Endodermal cell (in vitro differentiated cells): Measurements from ENCODE around the gene CACNG7. TPM values are rescaled to one million over a fixed set of nuclear protein-coding genes. Genes with fewer than 3 reads are reported as not detected.

ENCODE experiments used
- DNase-seq: peaks from one replicate; pipeline ENCODE4 v3.0.0-alpha.2; 2017
- H3K27ac ChIP-seq: 2 replicates; pipeline ENCODE4 v1.5.1; 2013; ENCODE audit warnings: mild to moderate bottlenecking, low read depth, low read length, moderate library complexity
- H3K27me3 ChIP-seq: 2 replicates; pipeline ENCODE4 v1.6.1; 2013; ENCODE audit warnings: mild to moderate bottlenecking, low read length, moderate library complexity; ENCODE audit not compliant: insufficient read depth, control insufficient read depth, poor library complexity, severe bottlenecking
- H3K36me3 ChIP-seq: 2 replicates; pipeline ENCODE4 v1.7.0; 2013; ENCODE audit warnings: mild to moderate bottlenecking, low read length, moderate library complexity; ENCODE audit not compliant: control insufficient read depth, insufficient read depth
- H3K4me1 ChIP-seq: one replicate; pipeline ENCODE4 v1.7.0; 2013; ENCODE audit warnings: low read length; ENCODE audit not compliant: control insufficient read depth, insufficient read depth
- H3K4me3 ChIP-seq: 2 replicates; pipeline ENCODE4 v1.5.1; 2013; ENCODE audit warnings: mild to moderate bottlenecking, low read length, moderate library complexity
- H3K9ac ChIP-seq: 2 replicates; pipeline ENCODE4 v1.6.1; 2013; ENCODE audit warnings: mild to moderate bottlenecking, low read length, moderate library complexity; ENCODE audit not compliant: poor library complexity, severe bottlenecking; ENCODE audit errors: extremely low read depth
- H3K9me3 ChIP-seq: 2 replicates; pipeline ENCODE4 v1.6.1; 2013; ENCODE audit warnings: mild to moderate bottlenecking, low read length, moderate library complexity; ENCODE audit not compliant: control insufficient read depth
- H3K27ac Mint-ChIP-seq: 2 replicates; pipeline ENCODE4 v1.8.0; 2020; ENCODE audit warnings: mixed read lengths
- H3K27me3 Mint-ChIP-seq: 2 replicates; pipeline ENCODE4 v1.8.0; 2021; ENCODE audit warnings: mild to moderate bottlenecking, mixed read lengths; ENCODE audit not compliant: insufficient read depth
- H3K36me3 Mint-ChIP-seq: 2 replicates; pipeline ENCODE4 v1.8.0; 2020; ENCODE audit warnings: low read depth, mixed read lengths
- H3K4me1 Mint-ChIP-seq: 2 replicates; pipeline ENCODE4 v1.8.0; 2020; ENCODE audit warnings: mixed read lengths
- H3K4me3 Mint-ChIP-seq: 2 replicates; pipeline ENCODE4 v1.8.0; 2020; ENCODE audit warnings: mild to moderate bottlenecking, moderate library complexity, mixed read lengths
- H3K9me3 Mint-ChIP-seq: 2 replicates; pipeline ENCODE4 v1.8.0; 2020; ENCODE audit warnings: mild to moderate bottlenecking, mixed read lengths
- WGBS, 2 experiments: methylation state at CpG; one replicate each; pipeline versions ENCODE4 v1.1.5 to v1.1.7; 2013; ENCODE audit warnings: missing lambda C conversion rate in 2 of 2, mixed read lengths in 1 of 2; ENCODE audit not compliant: insufficient coverage in 1 of 2, insufficient read length in 1 of 2; 5-methylcytosine and 5-hydroxymethylcytosine counted together
- total RNA-seq, 2 donors: library from RNA; stranded (reverse); fragmentation: NEBNext Ultra II Directional in 1 of 2; extraction: Animal tissue kit (Norgen Biotek cat#: 25700) in 1 of 2; gene quantifications; 2 replicates in 1 of 2; 3 replicates in 1 of 2; pipeline ENCODE4 v1.2.1, GENCODE V29; 2021
- TF ChIP-seq, protein P1 (sequence below): fragments of 200-600 bp; sonication (generic); conservative IDR thresholded peaks from 2 replicates; pipeline ENCODE4 v1.5.0; 2021; ENCODE audit warnings: antibody characterized with exemption, mild to moderate bottlenecking

The CACNG7 gene
- total RNA-seq, 2 donors from 2014 or later, result 2.7 to 3.4 TPM

DNA sequence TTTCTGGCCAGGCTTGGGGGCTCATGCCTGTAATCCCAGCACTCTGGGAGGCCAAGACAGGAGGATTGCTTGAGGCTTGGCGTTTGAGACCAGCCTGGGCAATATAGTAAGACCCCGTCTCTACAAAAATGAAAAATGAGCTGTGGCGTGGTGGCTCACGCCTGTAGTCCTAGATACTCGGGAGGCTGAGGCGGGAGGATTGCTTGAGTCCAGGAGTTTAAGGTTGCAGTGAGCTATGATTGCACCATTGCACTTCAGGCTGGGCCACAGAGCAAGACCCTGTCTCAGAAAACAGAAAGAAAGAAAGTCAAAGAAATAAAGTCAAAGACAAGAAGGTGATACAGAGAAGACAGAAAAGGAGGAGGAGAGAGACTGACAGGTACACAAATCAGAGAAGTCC is 79.9 kb downstream of the CACNG7 start:
- Histone ChIP-seq H3K9me3 (no peaks in the 10 kb centered on the region), H3K9ac (no peak overlapping the region), H3K4me3 (no peak overlapping the region), H3K27me3 (peaks cover 32% of the 10 kb centered on the region), H3K4me1 (no peaks in the 10 kb centered on the region), H3K36me3 (no peaks in the 10 kb centered on the region), H3K27ac (no peak overlapping the region)
- no peak for DNase-seq
- no peak overlapping the region for H3K4me3 Mint-ChIP-seq
- TF ChIP-seq, protein P1, sequence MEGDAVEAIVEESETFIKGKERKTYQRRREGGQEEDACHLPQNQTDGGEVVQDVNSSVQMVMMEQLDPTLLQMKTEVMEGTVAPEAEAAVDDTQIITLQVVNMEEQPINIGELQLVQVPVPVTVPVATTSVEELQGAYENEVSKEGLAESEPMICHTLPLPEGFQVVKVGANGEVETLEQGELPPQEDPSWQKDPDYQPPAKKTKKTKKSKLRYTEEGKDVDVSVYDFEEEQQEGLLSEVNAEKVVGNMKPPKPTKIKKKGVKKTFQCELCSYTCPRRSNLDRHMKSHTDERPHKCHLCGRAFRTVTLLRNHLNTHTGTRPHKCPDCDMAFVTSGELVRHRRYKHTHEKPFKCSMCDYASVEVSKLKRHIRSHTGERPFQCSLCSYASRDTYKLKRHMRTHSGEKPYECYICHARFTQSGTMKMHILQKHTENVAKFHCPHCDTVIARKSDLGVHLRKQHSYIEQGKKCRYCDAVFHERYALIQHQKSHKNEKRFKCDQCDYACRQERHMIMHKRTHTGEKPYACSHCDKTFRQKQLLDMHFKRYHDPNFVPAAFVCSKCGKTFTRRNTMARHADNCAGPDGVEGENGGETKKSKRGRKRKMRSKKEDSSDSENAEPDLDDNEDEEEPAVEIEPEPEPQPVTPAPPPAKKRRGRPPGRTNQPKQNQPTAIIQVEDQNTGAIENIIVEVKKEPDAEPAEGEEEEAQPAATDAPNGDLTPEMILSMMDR, result no peak
- peaks cover 39% of the 10 kb centered on the region for H3K27me3 Mint-ChIP-seq
- no peaks in the 10 kb centered on the region for H3K4me1 Mint-ChIP-seq
- no peaks in the 10 kb centered on the region for H3K9me3 Mint-ChIP-seq
- H3K27ac Mint-ChIP-seq, result no peak overlapping the region
- WGBS, 2 experiments, result 92 to 95% methylated on average over 5 to 6 of the region's 6 CpGs
- H3K36me3 Mint-ChIP-seq, result no peaks in the 10 kb centered on the region

DNA sequence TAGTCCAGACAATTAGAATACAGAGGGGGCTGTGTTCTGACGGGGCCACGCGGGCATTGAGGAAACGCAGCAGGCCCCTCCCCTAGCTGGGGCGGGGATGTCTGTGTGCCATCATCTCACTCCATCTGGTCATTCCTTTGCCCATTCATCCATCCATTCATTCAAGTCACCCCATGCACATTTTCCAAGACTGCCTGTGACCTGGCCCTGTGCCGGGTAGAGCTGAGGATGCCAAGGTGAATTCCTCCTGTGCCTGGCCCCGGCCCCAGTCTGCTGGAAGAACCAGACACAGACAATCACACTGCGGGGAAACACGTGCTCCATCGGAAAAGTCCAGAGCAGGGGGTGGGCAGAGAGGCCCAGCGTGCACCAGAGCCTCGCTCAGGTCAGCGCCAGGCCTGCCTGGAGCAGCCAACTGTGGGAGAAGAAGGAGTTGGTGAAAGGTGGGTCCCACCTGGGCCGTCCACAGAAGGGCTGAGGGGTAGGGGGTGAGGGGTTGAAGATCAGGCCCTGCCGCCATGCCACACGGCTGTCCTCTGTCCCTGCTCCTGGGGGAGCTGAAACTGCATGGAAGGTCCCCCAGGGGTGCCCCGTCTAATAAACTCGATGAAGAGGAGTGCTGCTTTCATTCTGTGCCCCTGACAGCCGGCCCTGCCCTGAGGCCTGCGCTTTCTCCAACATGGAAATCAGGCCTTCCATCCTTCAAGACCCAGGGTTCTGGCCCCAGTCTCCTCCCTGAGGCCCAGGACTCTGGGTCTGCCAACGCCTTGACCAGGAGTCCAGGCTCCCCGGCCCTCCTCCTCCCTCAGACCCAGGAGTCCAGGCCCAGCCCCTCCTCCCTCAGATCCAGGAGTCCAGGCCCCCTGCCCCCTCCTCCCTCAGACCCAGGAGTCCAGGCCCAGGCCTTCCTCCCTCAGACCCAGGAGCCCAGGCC is 80.8 kb downstream of the CACNG7 start:
- Mint-ChIP-seq H3K4me3 (no peak overlapping the region), H3K27ac (no peak overlapping the region), H3K36me3 (no peaks in the 10 kb centered on the region), H3K4me1 (no peaks in the 10 kb centered on the region), H3K9me3 (no peaks in the 10 kb centered on the region), H3K27me3 (peaks cover 48% of the 10 kb centered on the region)
- no peak for DNase-seq
- H3K27me3 ChIP-seq, result peaks cover 33% of the 10 kb centered on the region
- peak overlapping the region; percentile 22 for H3K27ac ChIP-seq
- no peaks in the 10 kb centered on the region for H3K4me1 ChIP-seq
- H3K4me3 ChIP-seq, result no peak overlapping the region
- H3K36me3 ChIP-seq, result no peaks in the 10 kb centered on the region
- TF ChIP-seq, protein P1, result no peak
- no peaks in the 10 kb centered on the region for H3K9me3 ChIP-seq
- 73 to 83% methylated on average over 7 to 22 of the region's 22 CpGs for WGBS, 2 experiments
- H3K9ac ChIP-seq, result no peak overlapping the region

DNA sequence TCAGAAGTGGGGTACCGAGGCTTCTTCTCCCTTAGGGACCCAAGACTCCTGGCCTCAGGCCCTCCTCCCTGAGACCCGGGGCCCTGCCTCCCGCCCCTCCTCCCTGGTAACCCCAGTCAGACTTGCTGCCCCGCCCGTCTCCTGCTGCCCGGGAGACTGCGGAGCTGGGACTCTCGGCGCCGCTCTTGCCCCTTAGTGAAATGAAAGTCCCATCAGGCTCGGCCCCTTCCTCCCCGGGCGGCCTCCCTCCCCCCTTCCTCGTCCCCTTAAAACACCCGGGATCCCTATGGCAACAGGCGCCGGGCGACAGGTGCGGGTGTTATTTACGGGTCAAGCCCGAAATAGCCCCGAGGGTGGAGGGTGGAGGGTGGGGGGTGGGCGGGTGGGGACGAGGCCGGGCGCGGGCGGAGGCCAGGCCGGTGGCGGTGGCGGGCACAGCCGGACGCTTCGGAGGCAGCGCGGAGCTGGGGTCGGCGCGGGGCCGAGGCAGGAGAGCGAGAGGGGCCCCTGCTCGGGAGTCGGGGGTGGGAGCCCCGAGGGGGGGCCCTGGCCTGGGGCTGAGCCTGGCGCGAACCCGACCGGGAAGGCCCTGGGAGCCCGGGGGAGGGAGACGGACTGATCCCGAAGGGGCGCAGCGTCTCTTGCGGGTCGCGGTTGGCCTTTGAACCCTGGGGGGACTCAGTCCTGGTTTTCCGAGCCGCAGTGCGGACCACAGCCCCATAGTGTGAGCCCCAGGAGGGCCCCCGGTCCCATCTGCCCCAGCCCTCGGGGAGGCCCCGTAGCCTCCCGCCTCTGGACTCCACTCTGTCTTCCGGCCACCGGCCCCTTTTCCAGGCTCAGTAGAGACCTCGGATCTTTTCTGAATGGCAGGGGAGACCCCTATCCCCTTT is 82.4 kb downstream of the CACNG7 start, which contains the start of gene CACNG6:
Gene CACNG6, plus strand, starts transcription at position 414 of the 890 bp plus-strand sequence. CDS start 1,241 bp downstream, outside the sequence.
- 23 to 34% methylated on average over 17 to 61 of the region's 66 CpGs for WGBS, 2 experiments
- no peaks in the 10 kb centered on the region for H3K9me3 Mint-ChIP-seq
- no peak within 1 kb of the TSS for H3K27ac Mint-ChIP-seq
- Histone ChIP-seq H3K9me3 (no peaks in the 10 kb centered on the region), H3K9ac (no peak within 1 kb of the TSS), H3K27ac (no peak within 1 kb of the TSS), H3K4me3 (no peak within 1 kb of the TSS), H3K36me3 (no peaks in the 10 kb centered on the region), H3K4me1 (no peaks in the 10 kb centered on the region), H3K27me3 (peaks cover 49% of the 10 kb centered on the region)
- TF ChIP-seq, protein P1, result no peak
- H3K4me1 Mint-ChIP-seq, result no peaks in the 10 kb centered on the region
- no peaks in the 10 kb centered on the region for H3K36me3 Mint-ChIP-seq
- H3K4me3 Mint-ChIP-seq, result peak within 1 kb of the TSS; percentile 48
- peak; percentile 86 for DNase-seq
- H3K27me3 Mint-ChIP-seq, result peaks cover 64% of the 10 kb centered on the region
